Measurements from ENCODE around the gene CDC42EP3. TPM values are rescaled to one million over a fixed set of nuclear protein-coding genes. Genes with fewer than 3 reads are reported as not detected.

The CDC42EP3 gene
- total RNA-seq, 1 donor from 2014 or later, result 9.8 TPM

- H3K4me3 Mint-ChIP-seq (ENCODE audit: low read depth), result no peak overlapping the region
- H3K9me3 Mint-ChIP-seq, result no peaks in the 10 kb centered on the region
- DNase-seq (ENCODE audit: low spot score), result no peak
- peaks cover 21% of the 10 kb centered on the region for H3K4me1 Mint-ChIP-seq (ENCODE audit: low read depth)
- intact Hi-C loops (cut with micrococcal nuclease), result no loop called here
- H3K27ac Mint-ChIP-seq, result no peak overlapping the region
- H3K27me3 Mint-ChIP-seq (ENCODE audit: low read depth), result peaks cover 3% of the 10 kb centered on the region
- no peaks in the 10 kb centered on the region for H3K36me3 Mint-ChIP-seq (ENCODE audit: low read depth)
Measured at GRCh38 chr2:37616677-37617005, 54.8 kb downstream of the CDC42EP3 start.

GRCh38 chr2:37615804-37616676, 55.4 kb downstream of the CDC42EP3 start:
- H3K4me1 Mint-ChIP-seq (ENCODE audit: low read depth), result peaks cover 21% of the 10 kb centered on the region
- intact Hi-C loops (cut with micrococcal nuclease), result no loop called here
- peak; percentile 39 for DNase-seq (ENCODE audit: low spot score)
- no peaks in the 10 kb centered on the region for H3K9me3 Mint-ChIP-seq
- no peaks in the 10 kb centered on the region for H3K36me3 Mint-ChIP-seq (ENCODE audit: low read depth)
- no peak overlapping the region for H3K27ac Mint-ChIP-seq
- peaks cover 3% of the 10 kb centered on the region for H3K27me3 Mint-ChIP-seq (ENCODE audit: low read depth)
- no peak overlapping the region for H3K4me3 Mint-ChIP-seq (ENCODE audit: low read depth)

GRCh38 chr2:37614061-37614738, 57.2 kb downstream of the CDC42EP3 start:
- Mint-ChIP-seq H3K4me1 (ENCODE audit: low read depth) (peaks cover 21% of the 10 kb centered on the region), H3K27me3 (ENCODE audit: low read depth) (peaks cover 3% of the 10 kb centered on the region), H3K27ac (no peak overlapping the region), H3K36me3 (ENCODE audit: low read depth) (no peaks in the 10 kb centered on the region), H3K4me3 (ENCODE audit: low read depth) (no peak overlapping the region), H3K9me3 (no peaks in the 10 kb centered on the region)
- DNase-seq (ENCODE audit: low spot score), result no peak
- intact Hi-C loops (cut with micrococcal nuclease), result no loop called here

- Mint-ChIP-seq H3K4me3 (ENCODE audit: low read depth) (no peak overlapping the region), H3K9me3 (no peaks in the 10 kb centered on the region), H3K27me3 (ENCODE audit: low read depth) (peaks cover 4% of the 10 kb centered on the region), H3K27ac (no peak overlapping the region), H3K4me1 (ENCODE audit: low read depth) (peaks cover 21% of the 10 kb centered on the region), H3K36me3 (ENCODE audit: low read depth) (no peaks in the 10 kb centered on the region)
- intact Hi-C loops (cut with micrococcal nuclease), result no loop called here
- DNase-seq (ENCODE audit: low spot score), result no peak
Measured at GRCh38 chr2:37612382-37612781, 59.1 kb downstream of the CDC42EP3 start.

- Mint-ChIP-seq H3K27me3 (ENCODE audit: low read depth) (peaks cover 10% of the 10 kb centered on the region), H3K4me1 (ENCODE audit: low read depth) (peaks cover 12% of the 10 kb centered on the region), H3K9me3 (peaks cover 4% of the 10 kb centered on the region), H3K4me3 (ENCODE audit: low read depth) (no peak overlapping the region), H3K27ac (no peak overlapping the region), H3K36me3 (ENCODE audit: low read depth) (no peaks in the 10 kb centered on the region)
- intact Hi-C loops (cut with micrococcal nuclease), result no loop called here
- DNase-seq (ENCODE audit: low spot score), result no peak
Measured at GRCh38 chr2:37610638-37611289, 60.7 kb downstream of the CDC42EP3 start.

- Mint-ChIP-seq H3K9me3 (peaks cover 9% of the 10 kb centered on the region), H3K36me3 (ENCODE audit: low read depth) (peaks cover 4% of the 10 kb centered on the region), H3K4me3 (ENCODE audit: low read depth) (no peak overlapping the region), H3K27me3 (ENCODE audit: low read depth) (peaks cover 11% of the 10 kb centered on the region), H3K27ac (no peak overlapping the region), H3K4me1 (ENCODE audit: low read depth) (peaks cover 2% of the 10 kb centered on the region)
- DNase-seq (ENCODE audit: low spot score), result no peak
- intact Hi-C loops (cut with micrococcal nuclease), result no loop called here
Measured at GRCh38 chr2:37609782-37610181, 61.7 kb downstream of the CDC42EP3 start.

GRCh38 chr2:37604716-37605115, 66.7 kb downstream of the CDC42EP3 start:
- Mint-ChIP-seq H3K9me3 (peaks cover 9% of the 10 kb centered on the region), H3K36me3 (ENCODE audit: low read depth) (peaks cover 9% of the 10 kb centered on the region), H3K4me1 (ENCODE audit: low read depth) (peaks cover 34% of the 10 kb centered on the region), H3K4me3 (ENCODE audit: low read depth) (no peak overlapping the region), H3K27me3 (ENCODE audit: low read depth) (peaks cover 11% of the 10 kb centered on the region), H3K27ac (no peak overlapping the region)
- intact Hi-C loops (cut with micrococcal nuclease), result no loop called here
- DNase-seq (ENCODE audit: low spot score), result no peak

- H3K9me3 Mint-ChIP-seq, result peaks cover 18% of the 10 kb centered on the region
- no peak overlapping the region for H3K27ac Mint-ChIP-seq
- peaks cover 11% of the 10 kb centered on the region for H3K27me3 Mint-ChIP-seq (ENCODE audit: low read depth)
- H3K4me3 Mint-ChIP-seq (ENCODE audit: low read depth), result no peak overlapping the region
- intact Hi-C loops (cut with micrococcal nuclease), result no loop called here
- DNase-seq (ENCODE audit: low spot score), result no peak
- peaks cover 17% of the 10 kb centered on the region for H3K36me3 Mint-ChIP-seq (ENCODE audit: low read depth)
- H3K4me1 Mint-ChIP-seq (ENCODE audit: low read depth), result peaks cover 38% of the 10 kb centered on the region
Measured at GRCh38 chr2:37602702-37603101, 68.7 kb downstream of the CDC42EP3 start.

- Mint-ChIP-seq H3K9me3 (peaks cover 23% of the 10 kb centered on the region), H3K4me1 (ENCODE audit: low read depth) (peaks cover 38% of the 10 kb centered on the region), H3K36me3 (ENCODE audit: low read depth) (peaks cover 21% of the 10 kb centered on the region), H3K4me3 (ENCODE audit: low read depth) (no peak overlapping the region), H3K27ac (no peak overlapping the region), H3K27me3 (ENCODE audit: low read depth) (peaks cover 13% of the 10 kb centered on the region)
- DNase-seq (ENCODE audit: low spot score), result no peak
- intact Hi-C loops (cut with micrococcal nuclease), result no loop called here
Measured at GRCh38 chr2:37602040-37602439, 69.4 kb downstream of the CDC42EP3 start.

- Mint-ChIP-seq H3K27ac (no peak overlapping the region), H3K27me3 (ENCODE audit: low read depth) (peaks cover 13% of the 10 kb centered on the region), H3K4me1 (ENCODE audit: low read depth) (peaks cover 38% of the 10 kb centered on the region), H3K9me3 (peaks cover 26% of the 10 kb centered on the region), H3K36me3 (ENCODE audit: low read depth) (peaks cover 23% of the 10 kb centered on the region), H3K4me3 (ENCODE audit: low read depth) (no peak overlapping the region)
- no peak for DNase-seq (ENCODE audit: low spot score)
- intact Hi-C loops (cut with micrococcal nuclease), result loop anchor here (2.0 kb wide), 1 partner anchor 15 kb away; no protein-coding TSS in a partner anchor
Measured at GRCh38 chr2:37601569-37601968, 69.9 kb downstream of the CDC42EP3 start.

- Mint-ChIP-seq H3K4me1 (ENCODE audit: low read depth) (peaks cover 38% of the 10 kb centered on the region), H3K4me3 (ENCODE audit: low read depth) (no peak overlapping the region), H3K9me3 (peaks cover 25% of the 10 kb centered on the region), H3K27ac (no peak overlapping the region), H3K36me3 (ENCODE audit: low read depth) (peaks cover 27% of the 10 kb centered on the region), H3K27me3 (ENCODE audit: low read depth) (peaks cover 9% of the 10 kb centered on the region)
- DNase-seq (ENCODE audit: low spot score), result no peak
- intact Hi-C loops (cut with micrococcal nuclease), result loop anchor here (2.0 kb wide), 1 partner anchor 14 kb away; no protein-coding TSS in a partner anchor
Measured at GRCh38 chr2:37600735-37601134, 70.7 kb downstream of the CDC42EP3 start.

- H3K27ac Mint-ChIP-seq, result no peak overlapping the region
- H3K9me3 Mint-ChIP-seq, result peaks cover 29% of the 10 kb centered on the region
- peaks cover 38% of the 10 kb centered on the region for H3K4me1 Mint-ChIP-seq (ENCODE audit: low read depth)
- H3K36me3 Mint-ChIP-seq (ENCODE audit: low read depth), result peaks cover 30% of the 10 kb centered on the region
- H3K27me3 Mint-ChIP-seq (ENCODE audit: low read depth), result peaks cover 9% of the 10 kb centered on the region
- DNase-seq (ENCODE audit: low spot score), result peak; percentile 18
- intact Hi-C loops (cut with micrococcal nuclease), result loop anchor here (2.0 kb wide), 1 partner anchor 13 kb away; no protein-coding TSS in a partner anchor
- H3K4me3 Mint-ChIP-seq (ENCODE audit: low read depth), result no peak overlapping the region
Measured at GRCh38 chr2:37599688-37600525, 71.5 kb downstream of the CDC42EP3 start.
